ENCODE measurements around the gene SMIM26.

Gene SMIM26

GRCh38 chr20:18548465-18548864, 18.8 kb upstream of the SMIM26 start:
- no peaks in the 10 kb centered on the region for H3K9me3 Mint-ChIP-seq
- ATAC-seq (no peak), DNase-seq (ENCODE audit: low spot score in 2 of 2) (no peak)
- no peaks in the 10 kb centered on the region for H3K4me1 Mint-ChIP-seq
- H3K36me3 Mint-ChIP-seq = peaks cover 99% of the 10 kb centered on the region
- H3K4me3 Mint-ChIP-seq = no peak overlapping the region
- H3K27ac Mint-ChIP-seq = no peak overlapping the region

- Mint-ChIP-seq H3K4me1 (no peaks in the 10 kb centered on the region), H3K9me3 (no peaks in the 10 kb centered on the region), H3K36me3 (peaks cover 99% of the 10 kb centered on the region), H3K27ac (no peak overlapping the region), H3K4me3 (no peak overlapping the region)
- ATAC-seq (no peak), DNase-seq (ENCODE audit: low spot score in 2 of 2) (no peak)
These were observed 13.5 kb upstream of the SMIM26 start for GRCh38 chr20:18553746-18554145.

GRCh38 chr20:18567739-18568091, 483 bp downstream of the SMIM26 start:
- H3K36me3 Mint-ChIP-seq = peaks cover 45% of the 10 kb centered on the region
- DNase-seq (ENCODE audit: low spot score in 2 of 2) (no peak), ATAC-seq (peak; percentile 12)
- peak overlapping the region; percentile 96 for H3K27ac Mint-ChIP-seq
- H3K9me3 Mint-ChIP-seq = peaks cover 3% of the 10 kb centered on the region
- H3K4me3 Mint-ChIP-seq = peak overlapping the region; percentile 82
- H3K4me1 Mint-ChIP-seq = peaks cover 17% of the 10 kb centered on the region

GRCh38 chr20:18571009-18571408, 3.8 kb downstream of the SMIM26 start:
- no peak overlapping the region for H3K4me3 Mint-ChIP-seq
- peaks cover 17% of the 10 kb centered on the region for H3K4me1 Mint-ChIP-seq
- no peak overlapping the region for H3K27ac Mint-ChIP-seq
- peaks cover 3% of the 10 kb centered on the region for H3K9me3 Mint-ChIP-seq
- ATAC-seq = no peak
- peaks cover 41% of the 10 kb centered on the region for H3K36me3 Mint-ChIP-seq
- DNase-seq (ENCODE audit: low spot score in 2 of 2) = no peak

GRCh38 chr20:18571578-18571977, 4.3 kb downstream of the SMIM26 start:
- Mint-ChIP-seq H3K27ac (no peak overlapping the region), H3K4me3 (no peak overlapping the region), H3K36me3 (peaks cover 39% of the 10 kb centered on the region), H3K9me3 (peaks cover 3% of the 10 kb centered on the region), H3K4me1 (peaks cover 15% of the 10 kb centered on the region)
- DNase-seq (ENCODE audit: low spot score in 2 of 2) (no peak), ATAC-seq (no peak)

GRCh38 chr20:18577942-18578341, 10.7 kb downstream of the SMIM26 start:
- ATAC-seq (no peak), DNase-seq (ENCODE audit: low spot score in 2 of 2) (no peak)
- Mint-ChIP-seq H3K4me3 (no peak overlapping the region), H3K9me3 (no peaks in the 10 kb centered on the region), H3K36me3 (no peaks in the 10 kb centered on the region), H3K4me1 (no peaks in the 10 kb centered on the region), H3K27ac (no peak overlapping the region)

GRCh38 chr20:18578581-18578980, 11.3 kb downstream of the SMIM26 start:
- Mint-ChIP-seq H3K4me3 (no peak overlapping the region), H3K9me3 (no peaks in the 10 kb centered on the region), H3K27ac (no peak overlapping the region), H3K36me3 (no peaks in the 10 kb centered on the region), H3K4me1 (no peaks in the 10 kb centered on the region)
- DNase-seq (ENCODE audit: low spot score in 2 of 2) = no peak
- ATAC-seq = no peak

GRCh38 chr20:18580012-18580411, 12.8 kb downstream of the SMIM26 start:
- Mint-ChIP-seq H3K4me3 (no peak overlapping the region), H3K9me3 (no peaks in the 10 kb centered on the region), H3K27ac (no peak overlapping the region), H3K4me1 (no peaks in the 10 kb centered on the region), H3K36me3 (no peaks in the 10 kb centered on the region)
- ATAC-seq = no peak
- DNase-seq (ENCODE audit: low spot score in 2 of 2) = no peak

GRCh38 chr20:18585134-18585533, 17.9 kb downstream of the SMIM26 start:
- DNase-seq (ENCODE audit: low spot score in 2 of 2) (peak in 1 of 2 donors; percentile 29), ATAC-seq (no peak)
- Mint-ChIP-seq H3K36me3 (no peaks in the 10 kb centered on the region), H3K4me3 (no peak overlapping the region), H3K27ac (no peak overlapping the region), H3K4me1 (peaks cover 19% of the 10 kb centered on the region), H3K9me3 (no peaks in the 10 kb centered on the region)

GRCh38 chr20:18587665-18588573, 20.7 kb downstream of the SMIM26 start, which contains the start of gene DTD1:
DTD1 (plus strand) TSS chr20:18588054; CDS start chr20:18588073, 19 bp downstream.
- Mint-ChIP-seq H3K36me3 (no peaks in the 10 kb centered on the region), H3K9me3 (no peaks in the 10 kb centered on the region), H3K27ac (peak within 1 kb of the TSS; percentile 60), H3K4me3 (peak within 1 kb of the TSS; percentile 74), H3K4me1 (peaks cover 19% of the 10 kb centered on the region)
- peak; percentile 95 for ATAC-seq
- DNase-seq (ENCODE audit: low spot score in 2 of 2) = peak; percentile 98 to 99

GRCh38 chr20:18588574-18588933, 21.3 kb downstream of the SMIM26 start:
- Mint-ChIP-seq H3K27ac (peak overlapping the region; percentile 60), H3K36me3 (no peaks in the 10 kb centered on the region), H3K9me3 (no peaks in the 10 kb centered on the region), H3K4me3 (peak overlapping the region; percentile 74), H3K4me1 (peaks cover 19% of the 10 kb centered on the region)
- ATAC-seq = no peak
- DNase-seq (ENCODE audit: low spot score in 2 of 2) = no peak

GRCh38 chr20:18589941-18590674, 22.9 kb downstream of the SMIM26 start:
- Mint-ChIP-seq H3K27ac (peak overlapping the region; percentile 60), H3K36me3 (peaks cover 5% of the 10 kb centered on the region), H3K9me3 (no peaks in the 10 kb centered on the region), H3K4me3 (peak overlapping the region; percentile 74), H3K4me1 (peaks cover 19% of the 10 kb centered on the region)
- no peak for ATAC-seq
- peak in 1 of 2 donors; percentile 43 for DNase-seq (ENCODE audit: low spot score in 2 of 2)

- H3K27ac Mint-ChIP-seq = no peak overlapping the region
These were observed 29.0 kb downstream of the SMIM26 start for GRCh38 chr20:18596270-18596669.

GRCh38 chr20:18609741-18610140, 42.5 kb downstream of the SMIM26 start:
- H3K36me3 Mint-ChIP-seq = peaks cover 32% of the 10 kb centered on the region

More at GRCh38 chr20:18596270-18596669, 29.0 kb downstream of the SMIM26 start:
- H3K4me1 Mint-ChIP-seq = no peaks in the 10 kb centered on the region
- ATAC-seq (no peak), DNase-seq (ENCODE audit: low spot score in 2 of 2) (no peak)
- no peaks in the 10 kb centered on the region for H3K9me3 Mint-ChIP-seq
- peaks cover 51% of the 10 kb centered on the region for H3K36me3 Mint-ChIP-seq
- no peak overlapping the region for H3K4me3 Mint-ChIP-seq

GRCh38 chr20:18611492-18611891, 44.3 kb downstream of the SMIM26 start:
- peaks cover 19% of the 10 kb centered on the region for H3K4me1 Mint-ChIP-seq
- no peak for ATAC-seq
- H3K27ac Mint-ChIP-seq = no peak overlapping the region
- no peak for DNase-seq (ENCODE audit: low spot score in 2 of 2)
- no peak overlapping the region for H3K4me3 Mint-ChIP-seq
- H3K36me3 Mint-ChIP-seq = peaks cover 32% of the 10 kb centered on the region
- H3K9me3 Mint-ChIP-seq = no peaks in the 10 kb centered on the region

More at GRCh38 chr20:18609741-18610140, 42.5 kb downstream of the SMIM26 start:
- Mint-ChIP-seq H3K27ac (peak overlapping the region; percentile 40), H3K9me3 (no peaks in the 10 kb centered on the region), H3K4me3 (no peak overlapping the region), H3K4me1 (peaks cover 9% of the 10 kb centered on the region)
- DNase-seq (ENCODE audit: low spot score in 2 of 2) (no peak), ATAC-seq (no peak)

All from stimulated activated effector memory CD8-positive, alpha-beta T cell treated with anti-CD3 and anti-CD28 coated beads, Interleukin-12 subunit alpha, Interleukin-12 subunit beta, amount 100 ng/mL, for 72 hours (primary cell).